T-helper 1 cell (primary cell): Measurements from ENCODE around the gene SMURF1.
"Not testable (repeated sequence)": the region's sequence is repeated elsewhere in the genome, so short reads cannot be mapped to it uniquely, and the experiment has no call there.

Source experiments
- DNase-seq, 5 donors: peaks; one replicate each; pipeline ENCODE4 v3.0.0-alpha.2; 2012 to 2020

The SMURF1 gene

DNA sequence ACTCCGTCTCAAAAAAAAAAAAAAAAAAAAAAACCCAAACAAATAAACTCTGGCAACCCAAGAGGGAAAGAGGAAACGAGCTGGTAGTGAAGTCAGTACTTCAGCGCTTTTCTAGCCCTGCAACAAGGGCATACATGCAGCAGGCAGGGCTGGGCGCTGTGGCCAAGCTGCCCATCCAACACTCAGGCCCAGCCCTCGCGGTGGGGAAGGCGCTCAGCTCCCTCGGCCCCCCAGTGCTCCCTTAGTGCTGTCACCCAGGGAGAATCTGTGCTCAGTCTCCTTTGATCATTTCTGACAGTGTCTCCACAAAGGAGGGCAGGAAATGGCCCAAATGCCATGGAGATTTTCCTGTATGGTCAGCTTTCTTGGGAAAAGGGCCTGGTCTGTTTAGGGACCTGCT lies 97.2 kb downstream of the SMURF1 start:
- no peak for DNase-seq

DNA sequence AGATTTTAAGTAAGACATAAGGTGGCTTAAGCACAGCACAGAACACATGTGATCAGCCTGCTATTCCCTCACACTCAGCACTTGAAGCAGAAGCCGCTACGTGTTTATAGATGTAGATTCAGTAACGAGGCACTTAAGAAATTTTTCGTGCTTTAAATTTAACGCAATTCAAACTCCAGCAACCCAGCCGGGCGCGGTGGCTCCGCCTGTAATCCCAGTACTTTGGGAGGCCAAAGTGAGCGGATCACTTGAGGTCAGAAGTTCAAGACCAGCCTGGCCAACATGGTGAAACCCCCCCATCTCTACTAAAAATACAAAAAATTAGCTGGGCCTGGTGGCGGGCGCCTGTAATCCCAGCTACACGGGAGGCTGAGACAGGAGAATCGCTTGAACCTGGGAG lies 97.6 kb downstream of the SMURF1 start:
- DNase-seq: not testable (repeated sequence)

- not testable (repeated sequence) for DNase-seq
Observed at GRCh38 chr7:99044858-99045257, 99.0 kb downstream of the SMURF1 start.

GRCh38 chr7:99042957-99043356 lies 101.0 kb downstream of the SMURF1 start:
- no peak for DNase-seq

- no peak for DNase-seq
Observed at GRCh38 chr7:99041526-99041925, 102.4 kb downstream of the SMURF1 start.

- peak in 4 of 5 donors; percentile 41 to 62 (median 52) for DNase-seq
Observed at GRCh38 chr7:99040104-99040958, 103.6 kb downstream of the SMURF1 start.

DNA sequence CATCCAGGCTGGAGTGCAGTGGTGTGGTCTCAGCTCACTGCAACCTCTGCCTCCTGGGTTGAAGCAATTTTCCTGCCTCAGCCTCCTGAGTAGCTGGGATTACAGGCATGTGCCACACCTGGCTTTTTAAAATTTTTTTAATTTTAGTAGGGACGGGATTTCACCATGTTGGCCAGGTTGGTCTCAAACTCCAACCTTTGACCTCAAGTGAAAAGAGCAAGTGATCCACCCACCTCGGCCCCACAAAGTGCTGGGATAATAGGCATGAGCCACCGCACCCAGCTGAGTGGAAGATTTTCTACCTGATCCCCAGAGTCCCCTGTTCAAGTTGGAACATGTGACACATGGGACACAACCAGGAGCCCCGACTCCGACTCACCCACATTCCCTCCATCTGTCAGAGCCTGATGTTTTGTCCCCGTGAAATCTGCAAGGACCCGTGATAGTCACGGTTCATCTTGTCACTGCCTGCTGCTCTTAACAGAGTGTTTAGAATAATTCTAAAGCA lies 104.5 kb downstream of the SMURF1 start:
- no peak for DNase-seq

DNA sequence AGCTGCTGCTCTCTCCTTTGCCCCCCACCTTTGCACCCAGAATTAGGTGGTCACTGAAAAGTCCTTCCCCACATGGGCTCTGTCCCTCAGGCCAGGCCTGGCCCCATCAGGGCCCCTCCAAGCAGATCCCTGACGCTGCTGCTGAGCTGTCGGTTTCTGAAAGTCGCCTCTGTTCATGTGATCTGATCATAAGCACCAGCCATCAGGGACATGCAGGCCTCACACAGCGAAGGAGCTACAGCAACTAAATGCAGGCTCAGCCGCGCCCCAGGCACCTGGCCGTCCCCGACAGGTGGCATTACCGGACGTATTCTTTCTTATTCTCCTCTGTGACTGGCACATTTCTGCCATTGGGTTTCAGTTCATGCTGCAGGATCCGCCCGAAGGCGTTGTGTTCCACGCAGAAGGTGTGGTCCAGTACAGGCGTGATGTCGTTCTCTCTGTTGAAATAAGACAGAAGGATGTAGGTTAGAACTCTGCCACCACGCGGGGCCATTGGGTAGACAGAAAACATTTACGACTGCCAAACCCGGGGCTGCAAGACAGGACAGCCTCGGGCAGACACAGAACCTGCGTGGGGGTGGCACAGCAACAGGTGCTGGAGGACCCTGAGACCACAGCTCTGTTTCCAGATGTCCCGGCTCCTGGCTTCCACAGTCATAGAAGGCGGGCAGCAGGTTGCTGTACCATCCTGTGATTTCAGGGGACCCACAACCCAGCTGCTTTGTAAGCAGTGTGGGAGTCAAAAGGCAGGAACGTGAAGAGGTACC lies 105.6 kb downstream of the SMURF1 start:
- no peak for DNase-seq

- DNase-seq: no peak
Observed at GRCh38 chr7:99037327-99037940, 106.5 kb downstream of the SMURF1 start.

DNA sequence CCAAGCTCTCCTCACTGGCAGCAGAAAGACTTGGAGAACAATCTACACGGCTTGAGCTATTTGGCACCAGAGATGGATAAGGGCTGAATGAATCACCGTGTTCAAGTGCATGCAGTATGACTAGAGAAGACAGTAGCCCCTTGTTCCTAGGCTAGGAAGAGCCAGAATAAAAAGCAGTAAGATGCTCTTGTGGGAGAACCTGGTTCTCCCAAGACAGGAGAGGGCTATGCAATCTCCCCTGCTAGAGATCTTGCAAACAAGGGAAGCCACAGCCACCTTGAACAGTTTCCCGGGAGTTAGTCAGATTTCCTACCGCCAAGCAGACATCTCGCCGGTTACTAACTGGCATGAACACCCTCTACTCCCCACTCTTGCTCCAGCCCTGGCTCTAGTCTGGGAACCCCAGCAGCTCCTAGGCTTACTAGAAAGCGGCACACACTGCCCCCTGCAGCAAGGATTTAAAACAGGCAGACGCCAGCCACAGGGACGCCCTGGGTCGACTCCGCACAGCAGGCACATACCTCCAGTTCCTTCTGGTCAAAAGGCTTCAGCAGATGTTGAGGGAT lies 107.3 kb downstream of the SMURF1 start:
- DNase-seq: no peak

DNA sequence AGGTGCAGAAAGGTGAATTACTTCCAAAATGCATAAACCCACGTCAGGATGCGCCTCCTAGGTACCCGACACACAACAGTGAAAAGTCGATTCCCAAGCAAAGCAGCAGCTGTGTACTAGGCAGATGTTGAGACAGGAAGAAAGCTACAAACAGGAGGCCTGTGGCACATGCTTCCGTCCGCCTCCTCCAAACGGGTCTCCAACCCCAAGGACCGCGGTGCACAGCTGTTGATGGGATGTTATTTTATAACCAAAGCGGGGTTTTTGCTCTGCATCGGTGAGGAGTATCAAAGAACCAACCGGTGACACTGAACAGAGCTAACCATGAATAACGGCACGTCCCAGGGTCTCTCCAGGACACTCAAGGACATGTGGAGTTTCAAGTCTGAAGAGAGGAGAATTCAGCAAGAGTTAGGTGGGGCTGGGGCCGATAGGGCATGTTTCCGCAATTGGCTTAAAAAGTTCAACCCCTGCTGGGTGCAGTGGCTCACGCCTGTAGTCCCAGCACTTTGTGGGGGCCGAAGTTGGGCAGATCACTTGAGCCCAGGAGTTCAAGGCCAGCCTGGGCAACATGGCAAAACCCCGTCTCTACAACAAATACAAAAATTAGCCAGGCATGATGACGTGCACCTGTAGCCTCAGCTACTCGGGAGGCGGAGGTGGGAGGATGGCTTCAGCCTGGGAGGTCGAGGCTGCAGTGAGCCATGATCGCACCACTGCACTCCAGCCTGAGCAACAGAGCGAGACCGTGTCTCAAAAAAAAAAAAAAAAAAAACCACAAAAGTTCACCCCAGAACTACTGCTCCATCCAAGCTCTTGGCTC lies 108.0 kb downstream of the SMURF1 start:
- DNase-seq: no peak

GRCh38 chr7:99034932-99035722 lies 108.8 kb downstream of the SMURF1 start:
- no peak for DNase-seq

DNA sequence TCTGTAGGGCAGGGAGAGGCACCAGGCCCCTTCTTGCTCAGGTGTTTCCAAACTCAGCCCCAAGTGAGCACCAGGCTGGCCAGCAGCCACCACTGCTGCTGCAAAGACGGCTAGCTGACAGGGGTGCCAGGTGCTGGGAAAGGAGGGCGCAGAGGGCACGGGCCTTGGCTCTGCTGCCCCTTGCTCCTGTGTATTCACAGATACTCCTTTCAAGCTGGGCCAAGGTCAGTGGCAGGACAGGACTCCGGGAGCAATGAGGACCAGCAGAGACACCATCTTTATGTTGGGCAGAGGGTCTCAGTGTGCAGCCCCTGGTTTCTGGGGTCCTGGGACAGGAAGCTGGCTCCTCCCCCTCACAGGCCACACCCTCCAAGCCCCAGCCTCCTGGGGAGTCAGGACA lies 110.1 kb downstream of the SMURF1 start:
- DNase-seq: no peak

- DNase-seq: no peak
Observed at GRCh38 chr7:99032928-99033327, 111.0 kb downstream of the SMURF1 start.

DNA sequence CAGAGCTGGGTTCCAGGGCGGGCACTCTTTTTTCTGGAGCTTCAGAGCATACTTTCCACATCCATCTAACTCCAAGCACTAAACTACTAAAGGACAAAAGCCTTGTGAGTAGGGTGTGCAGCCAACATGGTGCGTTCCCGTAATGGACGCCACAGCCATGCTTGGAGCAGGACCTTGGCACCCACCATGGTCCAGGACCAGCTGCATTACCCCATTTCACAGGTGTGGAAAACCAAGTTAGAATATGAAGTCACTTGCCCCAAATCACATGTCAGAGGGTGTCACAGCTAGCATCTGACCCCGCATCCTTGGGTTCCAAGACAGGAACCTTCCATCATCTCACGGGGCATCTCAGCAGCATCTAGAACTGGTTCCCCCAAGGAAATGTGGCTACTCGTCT lies 112.4 kb downstream of the SMURF1 start:
- no peak for DNase-seq

GRCh38 chr7:99030951-99031350 lies 113.0 kb downstream of the SMURF1 start:
- DNase-seq: no peak

DNA sequence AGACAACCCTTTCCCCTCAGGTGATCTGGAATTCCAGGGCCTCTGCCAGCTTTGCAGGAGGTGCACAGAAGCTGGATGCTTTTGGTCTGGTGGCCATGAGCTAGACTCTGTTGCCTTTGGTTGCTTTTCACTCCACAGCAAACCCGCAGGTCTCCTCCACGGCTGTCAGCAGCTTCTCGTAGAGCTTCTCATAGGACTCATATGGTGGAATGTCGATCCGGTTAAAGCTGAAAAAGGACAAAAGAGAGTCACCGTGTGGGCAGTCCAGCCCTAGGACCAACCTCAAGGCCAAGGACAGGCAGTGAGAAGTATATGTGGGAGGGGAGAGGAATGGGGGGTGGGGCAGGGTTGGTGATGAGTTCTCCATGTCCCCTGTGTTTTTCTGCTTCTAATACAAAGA lies 113.5 kb downstream of the SMURF1 start:
- no peak for DNase-seq

- no peak for DNase-seq
Observed at GRCh38 chr7:99029466-99030435, 114.2 kb downstream of the SMURF1 start.

DNA sequence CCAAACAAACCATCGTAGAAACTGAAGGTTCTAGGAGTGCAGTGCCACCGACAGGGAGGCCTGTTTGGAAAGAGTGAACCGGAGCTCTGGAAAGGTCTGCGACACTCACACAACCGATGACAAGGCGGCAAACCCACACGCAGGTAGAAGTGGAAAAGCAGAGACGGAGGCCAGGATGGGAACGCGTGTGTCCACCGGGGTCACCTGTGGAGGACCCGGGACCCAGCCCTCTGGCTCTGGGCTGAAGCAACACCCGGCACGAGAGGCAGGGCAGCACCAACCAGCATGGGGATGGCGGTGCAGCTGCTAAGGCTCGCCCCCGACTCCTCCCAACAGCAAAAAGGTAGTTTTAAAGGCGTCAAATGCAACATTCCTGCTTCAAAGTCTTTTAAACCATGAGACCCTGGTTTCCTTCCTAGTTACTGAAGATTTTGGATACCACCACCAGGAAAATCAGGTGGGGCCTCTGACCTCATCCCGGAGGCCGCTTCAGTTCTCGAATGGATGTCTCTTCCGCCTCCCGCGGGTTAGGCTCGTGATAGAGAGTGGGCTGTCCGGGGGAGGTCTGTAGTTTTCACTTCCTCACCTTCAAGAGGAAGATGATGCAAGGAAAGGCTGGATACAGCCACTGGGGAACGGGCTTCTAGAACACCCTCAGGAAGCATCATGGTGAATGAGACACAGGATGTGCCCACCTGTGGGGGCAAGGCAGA lies 115.5 kb downstream of the SMURF1 start:
- no peak for DNase-seq
